Mucosa of rectum (tissue), 2 donors: Measurements from ENCODE around the gene SECTM1.

Experiments
- H3K27ac ChIP-seq, 2 donors: one replicate each; pipeline ENCODE4 v1.7.0; 2013; ENCODE audit warnings: inconsistent platforms in 2 of 2, low read depth in 2 of 2, low read length in 2 of 2
- H3K27me3 ChIP-seq, 2 donors: one replicate each; pipeline ENCODE4 v1.7.0; 2013; ENCODE audit warnings: low read length in 2 of 2; ENCODE audit not compliant: control insufficient read depth in 2 of 2, insufficient read depth in 2 of 2
- H3K36me3 ChIP-seq, 2 donors: one replicate each; pipeline ENCODE4 v1.7.0; 2013; ENCODE audit warnings: low read length in 2 of 2; ENCODE audit not compliant: control insufficient read depth in 2 of 2, insufficient read depth in 2 of 2
- H3K4me1 ChIP-seq, 2 donors: one replicate each; pipeline ENCODE4 v1.7.0; 2013; ENCODE audit warnings: low read length in 2 of 2, mild to moderate bottlenecking in 1 of 2; ENCODE audit not compliant: control insufficient read depth in 2 of 2, insufficient read depth in 2 of 2
- H3K4me3 ChIP-seq, 2 donors: one replicate each; pipeline ENCODE4 v1.7.0; 2013; ENCODE audit warnings: low read length in 2 of 2
- H3K9ac ChIP-seq, 2 donors: one replicate each; pipeline ENCODE4 v1.7.0; 2013; ENCODE audit warnings: low read length in 2 of 2, low read depth in 1 of 2, mild to moderate bottlenecking in 1 of 2
- H3K9me3 ChIP-seq, 2 donors: one replicate each; pipeline ENCODE4 v1.7.0; 2013; ENCODE audit warnings: low read length in 2 of 2; ENCODE audit not compliant: control insufficient read depth in 2 of 2
- donor health status: healthy.
- donor health status: Normal muscosa, but diverticular disease.

SECTM1 gene

DNA sequence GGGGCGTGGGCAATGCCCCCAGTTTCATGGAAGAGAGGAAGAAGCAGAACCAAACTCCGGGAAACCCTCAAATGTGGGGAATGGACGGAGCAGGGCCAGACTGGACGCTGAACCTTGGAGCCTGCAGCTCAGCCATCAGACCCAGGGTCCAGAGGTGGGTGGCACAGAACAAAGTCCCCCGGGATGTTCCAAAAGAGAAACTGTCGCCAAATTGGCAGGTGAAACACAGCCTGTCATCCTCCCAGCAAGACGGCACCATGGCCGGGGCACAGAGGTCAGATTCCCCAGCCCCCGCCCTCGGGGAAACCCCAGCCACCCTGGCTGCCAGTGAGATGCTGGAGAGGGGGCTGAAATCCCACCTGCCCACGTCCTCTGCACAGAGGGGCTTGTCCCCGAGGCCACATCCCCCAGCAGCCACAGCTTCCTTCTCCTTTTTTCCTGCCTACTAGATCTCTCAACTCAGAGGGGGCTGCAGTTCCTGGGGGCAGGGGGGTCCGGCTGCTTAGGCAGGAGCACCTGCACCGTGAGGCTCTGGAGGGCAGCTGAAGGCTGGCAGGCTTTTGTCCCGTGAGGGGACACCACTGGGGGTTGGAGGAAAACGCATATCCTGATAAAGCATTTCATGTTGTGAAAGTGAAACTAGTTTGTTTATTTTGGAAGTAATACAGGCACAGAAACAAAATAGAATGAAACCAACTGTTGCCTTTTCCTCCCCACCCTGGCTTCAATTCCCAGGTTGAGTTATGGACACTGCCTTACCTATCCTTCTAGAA lies 1.2 kb upstream of the SECTM1 start:
- peaks cover 4 to 5% of the 10 kb centered on the region in 2 donors for H3K27me3 ChIP-seq
- no peaks in the 10 kb centered on the region for H3K9me3 ChIP-seq
- H3K27ac ChIP-seq = peak overlapping the region; percentile 79 to 82
- H3K36me3 ChIP-seq = no peaks in the 10 kb centered on the region
- peaks cover 54 to 64% of the 10 kb centered on the region in 2 donors for H3K4me1 ChIP-seq
- H3K9ac ChIP-seq = peak overlapping the region; percentile 58 to 72
- peak overlapping the region; percentile 68 to 73 for H3K4me3 ChIP-seq

DNA sequence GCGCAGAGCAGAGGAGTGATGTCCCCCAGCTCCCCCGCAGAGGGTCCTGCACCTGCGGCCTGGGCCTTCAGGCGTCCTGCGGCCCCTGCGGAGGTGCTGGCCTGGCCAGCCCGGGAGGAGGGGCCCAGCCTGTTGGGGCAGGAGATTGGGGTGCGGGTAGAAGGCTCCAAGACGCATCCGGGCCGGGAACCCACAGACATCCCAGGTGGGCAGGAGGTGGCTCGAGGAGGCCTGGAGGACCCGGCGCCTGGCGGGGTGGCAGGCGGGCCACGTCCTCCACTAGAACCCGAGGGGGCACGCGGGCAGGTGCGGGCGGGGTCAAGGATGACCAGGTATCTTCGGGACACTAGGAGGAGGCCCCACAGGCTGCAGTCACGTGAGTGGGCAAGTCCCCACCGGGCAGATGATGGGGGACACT lies 647 bp upstream of the SECTM1 start:
- Histone ChIP-seq H3K9ac (peak overlapping the region; percentile 58 to 72), H3K27me3 (peaks cover 4 to 5% of the 10 kb centered on the region in 2 donors), H3K4me3 (peak overlapping the region; percentile 68 to 73), H3K36me3 (no peaks in the 10 kb centered on the region), H3K27ac (peak overlapping the region; percentile 79 to 82), H3K4me1 (peaks cover 55 to 65% of the 10 kb centered on the region in 2 donors), H3K9me3 (no peaks in the 10 kb centered on the region)

DNA sequence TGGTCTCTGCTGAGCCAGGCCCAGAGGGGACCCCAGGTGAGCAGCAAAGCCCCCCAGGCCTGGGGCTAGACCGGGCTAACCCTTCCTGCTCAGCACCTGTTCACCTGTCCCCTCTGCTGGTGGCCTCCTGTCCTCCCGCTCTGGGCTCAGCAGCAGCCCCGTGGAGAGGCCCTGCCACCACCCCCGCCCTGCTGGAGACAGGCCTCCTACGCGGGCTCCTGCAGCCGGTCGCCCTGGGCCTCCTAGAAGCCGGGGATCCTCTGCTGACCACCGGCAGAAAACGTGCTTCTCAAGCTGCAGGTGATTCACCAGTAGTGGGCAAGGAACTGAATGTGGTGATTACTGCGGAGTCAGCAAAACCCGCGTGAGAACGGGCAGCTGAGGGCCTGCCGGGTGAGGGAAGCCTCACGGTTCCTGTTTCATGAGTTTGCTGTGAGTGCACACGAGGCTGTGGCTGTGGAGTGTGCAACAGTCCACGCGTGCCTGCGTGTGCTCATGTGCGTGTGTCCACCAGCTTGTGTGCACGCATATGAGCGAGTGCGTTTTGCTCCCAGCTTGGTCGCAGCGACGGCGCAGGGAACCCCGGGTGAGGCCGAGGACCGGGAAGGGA lies 792 bp downstream of the SECTM1 start:
- Histone ChIP-seq H3K4me1 (peaks cover 61 to 68% of the 10 kb centered on the region in 2 donors), H3K9me3 (no peaks in the 10 kb centered on the region), H3K36me3 (no peaks in the 10 kb centered on the region), H3K27me3 (peaks cover 4 to 5% of the 10 kb centered on the region in 2 donors), H3K27ac (peak overlapping the region; percentile 79 to 82), H3K4me3 (peak overlapping the region; percentile 73 to 77), H3K9ac (peak overlapping the region; percentile 74 to 76)

DNA sequence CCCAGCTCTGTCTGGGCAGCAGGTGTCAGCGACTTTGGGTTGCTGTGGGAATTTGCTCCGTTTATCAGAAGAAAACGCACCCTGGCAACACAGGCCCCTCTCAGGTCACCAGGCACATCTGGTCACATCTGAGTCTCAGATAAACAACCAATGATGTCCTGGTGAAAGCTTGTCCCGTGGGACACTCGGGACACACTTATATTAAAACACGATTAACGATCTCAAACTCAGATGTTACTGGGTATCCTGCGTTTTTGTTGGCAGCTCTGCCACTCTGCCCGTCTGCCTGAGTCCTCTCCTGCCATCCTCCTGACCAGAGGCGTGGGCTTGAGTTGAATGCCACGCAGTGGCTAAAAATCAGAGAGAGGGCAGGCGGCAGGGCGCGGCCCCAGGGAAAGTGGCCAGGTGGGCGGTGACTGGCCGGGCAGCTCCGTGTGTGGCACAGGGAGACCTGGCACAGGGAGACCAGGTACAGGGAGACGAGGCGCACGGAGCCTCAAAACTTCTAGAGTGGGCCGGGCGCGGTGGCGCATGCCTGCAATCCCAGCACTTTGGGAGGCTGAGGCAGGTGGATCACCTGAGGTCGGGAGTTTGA lies 2.1 kb downstream of the SECTM1 start:
- Histone ChIP-seq H3K27ac (peak overlapping the region; percentile 61 to 82), H3K4me1 (peaks cover 61 to 76% of the 10 kb centered on the region in 2 donors), H3K27me3 (peaks cover 4 to 5% of the 10 kb centered on the region in 2 donors), H3K36me3 (no peaks in the 10 kb centered on the region), H3K4me3 (peak overlapping the region in 1 of 2 donors; percentile 50), H3K9ac (peak overlapping the region in 1 of 2 donors; percentile 76), H3K9me3 (no peaks in the 10 kb centered on the region)

DNA sequence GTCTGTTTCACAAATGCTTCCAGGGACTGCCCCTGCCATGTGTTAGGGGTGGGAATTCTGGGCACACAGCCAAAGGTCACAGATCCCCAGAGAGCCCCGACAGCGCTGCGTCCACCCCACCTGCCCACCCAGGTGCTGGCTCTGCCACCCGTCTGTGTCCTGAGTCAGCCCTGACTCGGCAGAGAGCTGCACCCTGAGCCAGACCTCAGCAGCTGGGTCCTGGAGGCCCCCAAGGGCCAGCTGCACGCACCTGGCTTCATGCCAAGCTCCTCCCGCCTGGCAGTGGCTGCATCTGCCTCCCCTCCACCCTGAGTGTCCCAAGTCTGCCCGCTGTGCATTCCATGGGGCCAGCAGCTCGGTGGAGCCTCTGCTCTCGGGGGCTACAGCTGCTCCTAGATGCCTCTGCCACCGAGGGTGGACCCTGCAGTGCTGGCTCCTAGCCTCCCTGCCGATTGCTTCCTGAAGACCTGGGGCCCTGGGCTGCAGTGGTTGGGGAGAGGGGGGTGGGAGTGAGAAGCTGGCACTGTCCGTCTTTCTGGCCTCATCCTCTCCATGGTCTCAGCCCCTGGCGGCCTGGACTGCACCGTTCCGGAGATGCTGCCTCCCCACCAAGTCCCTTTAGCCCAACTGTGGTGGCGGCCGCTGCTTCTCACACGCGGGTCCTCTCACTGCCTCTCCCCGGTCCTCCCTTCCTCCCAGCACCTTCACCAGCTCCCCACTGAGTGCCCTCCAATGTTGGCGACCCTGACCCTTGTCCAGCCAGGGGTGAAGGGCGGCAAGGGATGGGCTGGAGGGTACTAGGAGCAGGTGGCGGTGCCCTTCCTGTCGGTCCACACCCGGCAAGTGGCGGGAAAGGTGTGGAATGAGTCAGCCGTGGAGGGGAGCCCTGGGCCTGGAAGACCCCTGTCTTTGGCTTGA lies 3.0 kb downstream of the SECTM1 start:
- Histone ChIP-seq H3K9me3 (no peaks in the 10 kb centered on the region), H3K27ac (peak overlapping the region; percentile 88 to 91), H3K4me3 (peak overlapping the region; percentile 25 to 50), H3K27me3 (peaks cover 4 to 5% of the 10 kb centered on the region in 2 donors), H3K36me3 (no peaks in the 10 kb centered on the region), H3K4me1 (peaks cover 61 to 77% of the 10 kb centered on the region in 2 donors), H3K9ac (peak overlapping the region; percentile 32 to 76)

DNA sequence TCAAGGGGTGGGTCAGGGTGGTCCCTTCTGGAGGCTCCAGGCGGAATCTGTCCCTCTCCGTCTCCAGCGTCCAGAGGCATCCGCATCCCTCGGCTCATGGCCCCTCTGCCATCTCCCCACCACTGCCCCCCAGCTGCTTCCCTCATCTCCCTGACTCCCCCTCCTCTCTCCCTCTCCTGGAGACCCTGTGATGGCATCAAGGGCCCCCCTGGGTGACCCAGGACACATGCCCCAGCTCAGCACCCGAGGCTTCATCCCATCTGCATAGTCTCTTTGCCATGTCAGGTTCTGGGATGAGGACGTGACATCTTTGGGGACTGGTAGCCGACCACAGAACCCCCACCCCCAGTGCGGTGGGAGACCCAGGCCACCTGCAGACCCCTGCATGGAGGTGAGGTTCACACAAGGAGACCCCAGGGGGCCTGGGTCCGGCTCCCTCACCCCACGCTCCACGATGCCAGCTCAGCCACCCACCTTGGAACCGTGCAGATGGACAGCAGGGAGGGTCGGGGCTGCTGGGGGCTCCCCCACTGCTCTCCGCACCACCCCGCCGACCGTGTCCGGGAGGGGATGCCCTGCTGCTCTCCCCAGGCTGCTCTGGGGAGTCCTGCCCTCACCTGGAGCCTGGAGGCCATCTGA lies 3.8 kb downstream of the SECTM1 start:
- Histone ChIP-seq H3K27ac (peak overlapping the region; percentile 88 to 91), H3K36me3 (no peaks in the 10 kb centered on the region), H3K27me3 (peaks cover 4 to 5% of the 10 kb centered on the region in 2 donors), H3K4me1 (peaks cover 56 to 78% of the 10 kb centered on the region in 2 donors), H3K9me3 (no peaks in the 10 kb centered on the region), H3K4me3 (peak overlapping the region in 1 of 2 donors; percentile 25), H3K9ac (peak overlapping the region; percentile 32 to 61)

DNA sequence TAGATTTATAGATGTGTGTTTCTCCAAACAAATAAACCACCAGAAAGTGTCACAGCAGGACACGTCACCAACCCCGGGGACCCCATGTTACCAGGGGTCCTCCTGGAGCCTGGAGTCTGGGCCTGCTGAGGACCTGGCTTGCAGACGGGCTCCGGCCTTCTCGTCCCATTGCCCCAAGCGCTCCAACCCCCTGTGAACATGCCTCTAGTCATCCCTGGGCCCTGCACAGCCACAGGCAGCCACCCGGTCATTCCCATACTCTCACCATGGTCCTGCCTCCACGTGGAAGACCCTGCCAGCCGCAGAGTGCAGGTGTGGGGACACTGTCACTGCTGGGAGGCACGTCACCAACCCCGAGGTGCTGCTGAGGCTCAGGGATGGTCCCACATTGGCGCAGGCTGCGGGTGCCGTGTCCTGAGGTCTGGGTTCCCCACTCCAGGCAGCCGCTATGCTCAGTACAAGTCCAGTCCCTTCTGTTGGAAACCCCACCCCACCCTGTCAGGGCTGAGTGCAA lies 4.5 kb downstream of the SECTM1 start:
- Histone ChIP-seq H3K36me3 (no peaks in the 10 kb centered on the region), H3K9me3 (no peaks in the 10 kb centered on the region), H3K4me1 (peaks cover 51 to 75% of the 10 kb centered on the region in 2 donors), H3K27me3 (peaks cover 4 to 5% of the 10 kb centered on the region in 2 donors), H3K9ac (peak overlapping the region; percentile 41 to 61), H3K4me3 (peak overlapping the region; percentile 7 to 31), H3K27ac (peak overlapping the region; percentile 88 to 91)

DNA sequence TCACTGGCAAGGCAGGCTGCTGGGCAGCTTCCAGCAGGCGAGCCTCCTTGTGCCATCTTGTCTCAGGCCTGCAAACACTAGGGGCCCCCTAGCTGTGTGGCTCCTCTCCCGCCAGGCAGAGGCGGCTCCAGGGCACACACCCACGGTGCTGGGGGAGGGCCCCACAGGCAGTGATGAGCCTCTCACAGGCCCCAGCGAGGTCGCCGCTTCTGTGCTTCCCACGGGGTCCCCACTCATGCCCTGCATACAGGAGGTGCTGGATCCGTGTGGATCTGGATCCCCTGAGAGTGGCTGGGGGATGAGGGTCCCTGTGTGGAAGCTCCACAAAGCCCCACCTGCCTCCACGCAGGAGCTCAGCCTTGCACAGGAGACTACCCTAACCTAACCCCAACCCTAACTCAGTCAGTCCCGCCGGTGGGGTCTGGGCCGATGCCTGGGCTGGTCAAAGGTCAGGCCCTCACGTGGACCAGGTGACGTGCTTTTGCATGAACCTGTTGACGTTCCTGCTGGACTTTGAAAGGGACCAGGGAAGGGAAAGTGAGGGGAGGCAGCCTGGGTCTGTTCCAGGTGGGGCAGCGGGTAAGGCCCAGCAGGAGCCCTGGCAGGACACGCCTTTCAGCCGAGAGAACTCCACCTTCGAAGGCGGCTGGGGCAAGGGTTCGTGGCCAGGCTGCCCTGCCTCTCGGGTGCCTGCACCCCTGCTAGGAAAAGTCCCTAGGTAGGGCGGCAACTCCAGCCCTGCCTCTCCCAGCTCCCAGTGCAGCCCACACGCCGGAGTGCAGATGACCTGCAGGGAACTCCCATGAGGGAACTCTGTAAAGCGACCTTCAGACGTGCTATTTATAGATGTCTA lies 5.2 kb downstream of the SECTM1 start:
- peak overlapping the region; percentile 21 to 31 for H3K4me3 ChIP-seq
- H3K27ac ChIP-seq = peak overlapping the region; percentile 88 to 91
- no peaks in the 10 kb centered on the region for H3K36me3 ChIP-seq
- peaks cover 4 to 5% of the 10 kb centered on the region in 2 donors for H3K27me3 ChIP-seq
- peaks cover 51 to 74% of the 10 kb centered on the region in 2 donors for H3K4me1 ChIP-seq
- H3K9ac ChIP-seq = peak overlapping the region; percentile 32 to 68
- H3K9me3 ChIP-seq = no peaks in the 10 kb centered on the region
